ENCODE data around the gene SNAPC3.

DNA sequence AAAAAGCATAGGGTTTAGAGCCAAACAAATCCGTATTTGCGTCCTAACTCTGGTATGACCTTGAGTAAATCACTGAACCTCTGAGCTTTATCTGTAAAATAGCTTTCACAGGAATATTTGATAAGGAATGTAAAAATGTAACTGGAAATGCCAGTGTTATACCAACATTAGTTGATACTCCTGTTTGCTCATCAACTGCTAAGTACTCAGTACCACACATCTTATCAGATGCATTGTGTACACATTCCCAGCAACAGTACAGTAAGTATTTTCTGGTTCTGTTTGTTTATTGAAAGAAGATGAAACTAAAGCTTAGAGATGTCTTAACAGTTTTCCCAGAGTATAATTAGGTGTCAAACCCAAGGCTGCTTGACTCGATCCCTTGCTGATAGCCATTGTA, 21.5 kb downstream of the SNAPC3 start:
- TF ChIP-seq ZNF384 (IDR thresholded peaks at IDR 0.05) (no peak), FOXM1 (IDR thresholded peaks at IDR 0.05; ENCODE audit: borderline replicate concordance) (no peak), BHLHE40 (IDR thresholded peaks at IDR 0.05; ENCODE audit: borderline replicate concordance) (no peak), NFRKB (IDR thresholded peaks at IDR 0.05) (no peak), SP1 (IDR thresholded peaks at IDR 0.05) (no peak), TARDBP (IDR thresholded peaks at IDR 0.05) (no peak), SUZ12 (IDR thresholded peaks at IDR 0.05) (no peak), CTBP1 (IDR thresholded peaks at IDR 0.05; ENCODE audit: borderline replicate concordance) (no peak), FOXK2 (IDR thresholded peaks at IDR 0.05) (no peak)
- TF ChIP-seq, protein P1, sequence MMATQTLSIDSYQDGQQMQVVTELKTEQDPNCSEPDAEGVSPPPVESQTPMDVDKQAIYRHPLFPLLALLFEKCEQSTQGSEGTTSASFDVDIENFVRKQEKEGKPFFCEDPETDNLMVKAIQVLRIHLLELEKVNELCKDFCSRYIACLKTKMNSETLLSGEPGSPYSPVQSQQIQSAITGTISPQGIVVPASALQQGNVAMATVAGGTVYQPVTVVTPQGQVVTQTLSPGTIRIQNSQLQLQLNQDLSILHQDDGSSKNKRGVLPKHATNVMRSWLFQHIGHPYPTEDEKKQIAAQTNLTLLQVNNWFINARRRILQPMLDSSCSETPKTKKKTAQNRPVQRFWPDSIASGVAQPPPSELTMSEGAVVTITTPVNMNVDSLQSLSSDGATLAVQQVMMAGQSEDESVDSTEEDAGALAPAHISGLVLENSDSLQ (IDR thresholded peaks at IDR 0.05), result no peak
